Upper lobe of right lung (tissue), 1 donor: Measurements from ENCODE around the gene TSN. TPM values are rescaled to one million over a fixed set of nuclear protein-coding genes. Genes with fewer than 3 reads are reported as not detected.

ENCODE experiments used
- ATAC-seq: fragments of 200-7000 bp; cut with Tn5 transposase; one replicate; pipeline ENCODE4 v1.9.1; 2020; ENCODE audit warnings: mild to moderate bottlenecking, moderate library complexity
- DNase-seq: peaks from one replicate; pipeline ENCODE4 v3.0.0-alpha.2; 2020
- H3K27ac ChIP-seq: fragments of 200-600 bp; one replicate; pipeline ENCODE4 v1.8.0; 2022
- H3K27me3 ChIP-seq: fragments of 200-600 bp; one replicate; pipeline ENCODE4 v1.8.0; 2022; ENCODE audit warnings: mild to moderate bottlenecking
- H3K36me3 ChIP-seq: fragments of 200-600 bp; one replicate; pipeline ENCODE4 v1.8.0; 2022
- H3K4me1 ChIP-seq: fragments of 200-600 bp; one replicate; pipeline ENCODE4 v1.8.0; 2022
- H3K4me3 ChIP-seq: fragments of 200-600 bp; one replicate; pipeline ENCODE4 v1.8.0; 2022; ENCODE audit warnings: mild to moderate bottlenecking
- H3K9me3 ChIP-seq: fragments of 200-600 bp; one replicate; pipeline ENCODE4 v1.8.0; 2022
- intact Hi-C: fragments of 100-400 bp; cut with DNase I; formaldehyde crosslinking; loops from one replicate; pipeline ENCODE4 v1.11.0; 2022
- total RNA-seq: library from RNA; stranded (reverse); fragmentation: NEBNext Ultra II Directional; extraction: Animal tissue kit (Norgen Biotek cat#: 25700); gene quantifications from one replicate; pipeline ENCODE4 v1.2.1, GENCODE V29; 2021
- TF ChIP-seq, protein P1 (sequence below): fragments of 200-600 bp; IDR thresholded peaks from one replicate; pipeline ENCODE4 v1.8.0; 2022; ENCODE audit warnings: antibody characterized with exemption
- donor health status: DM: no; HTN: yes; CAD: no; lungs with severe emphysema.

TSN gene
- total RNA-seq, 1 donor from 2014 or later: 48.2 TPM

- H3K9me3 ChIP-seq: peaks cover 5% of the 10 kb centered on the region
- H3K27me3 ChIP-seq: no peaks in the 10 kb centered on the region
- ATAC-seq (no peak), DNase-seq (no peak)
- no peaks in the 10 kb centered on the region for H3K36me3 ChIP-seq
- no peaks in the 10 kb centered on the region for H3K4me1 ChIP-seq
- H3K27ac ChIP-seq: no peak overlapping the region
- intact Hi-C loops: no loop called here
- H3K4me3 ChIP-seq: no peak overlapping the region
- TF ChIP-seq, protein P1, sequence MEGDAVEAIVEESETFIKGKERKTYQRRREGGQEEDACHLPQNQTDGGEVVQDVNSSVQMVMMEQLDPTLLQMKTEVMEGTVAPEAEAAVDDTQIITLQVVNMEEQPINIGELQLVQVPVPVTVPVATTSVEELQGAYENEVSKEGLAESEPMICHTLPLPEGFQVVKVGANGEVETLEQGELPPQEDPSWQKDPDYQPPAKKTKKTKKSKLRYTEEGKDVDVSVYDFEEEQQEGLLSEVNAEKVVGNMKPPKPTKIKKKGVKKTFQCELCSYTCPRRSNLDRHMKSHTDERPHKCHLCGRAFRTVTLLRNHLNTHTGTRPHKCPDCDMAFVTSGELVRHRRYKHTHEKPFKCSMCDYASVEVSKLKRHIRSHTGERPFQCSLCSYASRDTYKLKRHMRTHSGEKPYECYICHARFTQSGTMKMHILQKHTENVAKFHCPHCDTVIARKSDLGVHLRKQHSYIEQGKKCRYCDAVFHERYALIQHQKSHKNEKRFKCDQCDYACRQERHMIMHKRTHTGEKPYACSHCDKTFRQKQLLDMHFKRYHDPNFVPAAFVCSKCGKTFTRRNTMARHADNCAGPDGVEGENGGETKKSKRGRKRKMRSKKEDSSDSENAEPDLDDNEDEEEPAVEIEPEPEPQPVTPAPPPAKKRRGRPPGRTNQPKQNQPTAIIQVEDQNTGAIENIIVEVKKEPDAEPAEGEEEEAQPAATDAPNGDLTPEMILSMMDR: no peak
Measured at GRCh38 chr2:121791801-121792221, 36.4 kb downstream of the TSN start.

DNA sequence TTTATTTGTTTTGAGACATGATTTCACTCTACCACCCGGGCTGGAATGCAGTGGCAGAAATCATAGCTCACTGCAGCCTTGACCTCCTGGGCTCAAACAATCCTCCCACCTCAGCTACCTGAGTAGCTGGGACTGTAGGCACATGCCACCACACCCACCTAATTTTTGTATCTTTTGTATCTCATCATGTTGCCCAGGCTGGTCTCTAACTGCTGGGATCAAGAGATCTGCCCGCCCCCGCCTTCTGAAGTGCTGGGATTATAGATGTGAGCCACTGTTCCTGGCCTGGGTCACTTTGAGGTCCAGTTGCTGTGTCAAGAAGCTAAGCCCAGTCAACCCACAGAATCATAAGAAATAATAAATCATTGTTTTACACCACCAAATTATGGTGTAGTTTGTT lies 38.4 kb downstream of the TSN start:
- DNase-seq (no peak), ATAC-seq (no peak)
- Histone ChIP-seq H3K4me1 (no peaks in the 10 kb centered on the region), H3K27me3 (no peaks in the 10 kb centered on the region), H3K36me3 (no peaks in the 10 kb centered on the region), H3K9me3 (no peaks in the 10 kb centered on the region), H3K4me3 (no peak overlapping the region), H3K27ac (no peak overlapping the region)
- TF ChIP-seq, protein P1: no peak
- intact Hi-C loops: no loop called here

DNA sequence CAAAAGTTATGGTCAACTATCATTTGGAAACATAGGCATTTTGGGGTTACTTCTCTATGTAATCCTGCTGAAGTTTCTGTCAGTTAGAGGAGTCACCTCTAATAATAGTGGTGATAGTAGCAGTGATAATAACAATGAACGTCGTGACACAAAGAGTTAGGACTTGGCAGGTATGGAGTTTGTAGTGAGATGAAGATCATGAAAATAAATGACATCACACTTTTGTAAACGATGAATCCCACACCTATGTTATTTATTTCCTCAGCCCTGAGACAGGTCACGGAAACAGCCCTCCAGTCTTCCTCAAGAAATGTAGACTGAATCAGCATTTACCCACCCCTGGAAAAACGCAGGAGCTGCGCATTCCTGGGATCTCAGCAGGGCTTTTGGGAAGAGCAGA lies 38.8 kb downstream of the TSN start:
- intact Hi-C loops: no loop called here
- Histone ChIP-seq H3K4me3 (no peak overlapping the region), H3K4me1 (no peaks in the 10 kb centered on the region), H3K27me3 (no peaks in the 10 kb centered on the region), H3K9me3 (no peaks in the 10 kb centered on the region), H3K27ac (no peak overlapping the region), H3K36me3 (no peaks in the 10 kb centered on the region)
- DNase-seq (no peak), ATAC-seq (no peak)
- TF ChIP-seq, protein P1: no peak

GRCh38 chr2:121796239-121796638 lies 40.8 kb downstream of the TSN start:
- no peak for DNase-seq
- Histone ChIP-seq H3K27me3 (no peaks in the 10 kb centered on the region), H3K9me3 (no peaks in the 10 kb centered on the region), H3K27ac (no peak overlapping the region), H3K4me1 (no peaks in the 10 kb centered on the region), H3K36me3 (no peaks in the 10 kb centered on the region), H3K4me3 (no peak overlapping the region)
- ATAC-seq: no peak
- TF ChIP-seq, protein P1: no peak
- intact Hi-C loops: no loop called here

DNA sequence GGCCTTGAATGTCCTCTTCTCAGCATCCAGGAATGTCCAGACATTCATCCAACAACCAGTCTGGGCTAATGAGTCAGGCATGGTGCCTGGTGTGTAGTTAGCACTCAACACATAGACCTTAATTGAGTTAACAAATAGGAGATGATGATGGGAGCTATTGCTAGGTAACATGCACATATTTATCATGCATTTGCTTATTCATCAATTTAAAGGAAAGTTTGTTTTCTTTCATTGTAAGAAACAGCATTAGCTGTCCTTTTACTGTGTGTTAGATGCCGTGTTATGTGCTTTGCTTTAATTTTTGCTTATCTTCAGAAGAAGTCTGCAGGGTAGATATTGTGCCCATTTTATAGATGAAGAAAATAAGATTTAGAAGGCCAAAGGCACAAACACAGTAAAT lies 43.2 kb downstream of the TSN start:
- Histone ChIP-seq H3K4me3 (no peak overlapping the region), H3K4me1 (no peaks in the 10 kb centered on the region), H3K9me3 (no peaks in the 10 kb centered on the region), H3K27me3 (no peaks in the 10 kb centered on the region), H3K36me3 (no peaks in the 10 kb centered on the region), H3K27ac (no peak overlapping the region)
- ATAC-seq (no peak), DNase-seq (no peak)
- TF ChIP-seq, protein P1: no peak
- intact Hi-C loops: no loop called here

GRCh38 chr2:121801916-121802315 lies 46.5 kb downstream of the TSN start:
- intact Hi-C loops: no loop called here
- ATAC-seq: no peak

More at GRCh38 chr2:121801916-121802315, 46.5 kb downstream of the TSN start:
- TF ChIP-seq, protein P1: no peak
- H3K27ac ChIP-seq: no peak overlapping the region
- H3K9me3 ChIP-seq: no peaks in the 10 kb centered on the region
- no peaks in the 10 kb centered on the region for H3K36me3 ChIP-seq
- H3K27me3 ChIP-seq: no peaks in the 10 kb centered on the region
- no peak overlapping the region for H3K4me3 ChIP-seq
- H3K4me1 ChIP-seq: no peaks in the 10 kb centered on the region
- DNase-seq: no peak
